H9 (cell line): Measurements from ENCODE around the gene FAM131C. TPM values are rescaled to one million over a fixed set of nuclear protein-coding genes. Genes with fewer than 3 reads are reported as not detected.

Experiments
- DNase-seq: peaks from one replicate; pipeline ENCODE4 v3.0.0-alpha.2; 2017
- H2AFZ ChIP-seq: one replicate; pipeline ENCODE4 v1.6.1; 2013; ENCODE audit warnings: mild to moderate bottlenecking, low read length, control low read depth, moderate library complexity
- H2AK5ac ChIP-seq: 2 replicates; pipeline ENCODE4 v1.6.1; 2013; ENCODE audit warnings: low read length, control low read depth, mixed read lengths; ENCODE audit not compliant: insufficient read length
- H2BK120ac ChIP-seq: one replicate; pipeline ENCODE4 v1.6.1; 2013; ENCODE audit warnings: low read depth, mild to moderate bottlenecking, low read length, control low read depth, inconsistent platforms; ENCODE audit not compliant: poor library complexity, severe bottlenecking
- H2BK12ac ChIP-seq: 2 replicates; pipeline ENCODE4 v1.6.1; 2013; ENCODE audit warnings: low read length, control low read depth, mixed read lengths, low read depth; ENCODE audit not compliant: insufficient read length
- H2BK15ac ChIP-seq: 2 replicates; pipeline ENCODE4 v1.6.1; 2013; ENCODE audit warnings: low read depth, low read length, control low read depth
- H2BK20ac ChIP-seq: one replicate; pipeline ENCODE4 v1.6.1; 2013; ENCODE audit warnings: low read depth, mild to moderate bottlenecking, low read length, control low read depth, inconsistent platforms; ENCODE audit not compliant: poor library complexity, severe bottlenecking
- H2BK5ac ChIP-seq: 2 replicates; pipeline ENCODE4 v1.6.1; 2013; ENCODE audit warnings: low read length, control low read depth, mixed read lengths; ENCODE audit not compliant: insufficient read length
- H3K14ac ChIP-seq: 2 replicates; pipeline ENCODE4 v1.6.1; 2013; ENCODE audit warnings: low read length, control low read depth; ENCODE audit not compliant: insufficient read depth
- H3K18ac ChIP-seq: 2 replicates; pipeline ENCODE4 v1.6.1; 2013; ENCODE audit warnings: low read depth, mild to moderate bottlenecking, mixed read lengths, low read length, control low read depth; ENCODE audit not compliant: insufficient read length
- H3K23ac ChIP-seq: 2 replicates; pipeline ENCODE4 v1.6.1; 2013; ENCODE audit warnings: low read length, control low read depth, mixed read lengths, low read depth; ENCODE audit not compliant: insufficient read length
- H3K23me2 ChIP-seq: 2 replicates; pipeline ENCODE4 v1.6.1; 2013; ENCODE audit warnings: low read depth, mild to moderate bottlenecking, mixed read lengths, low read length, control low read depth; ENCODE audit not compliant: insufficient read length, poor library complexity, severe bottlenecking
- H3K27ac ChIP-seq: 2 replicates; pipeline ENCODE4 v1.5.1; 2013; ENCODE audit warnings: low read length, control low read depth, mixed read lengths, low read depth; ENCODE audit not compliant: insufficient read length
- H3K27me3 ChIP-seq: 2 replicates; pipeline ENCODE4 v1.6.1; 2013; ENCODE audit warnings: low read length, control low read depth, inconsistent platforms; ENCODE audit not compliant: insufficient read depth
- H3K4ac ChIP-seq: 2 replicates; pipeline ENCODE4 v1.6.1; 2013; ENCODE audit warnings: low read depth, mild to moderate bottlenecking, control low read depth, inconsistent platforms, low read length, moderate library complexity
- H3K4me1 ChIP-seq: 2 replicates; pipeline ENCODE4 v1.6.1; 2013; ENCODE audit warnings: low read length, control low read depth, inconsistent platforms; ENCODE audit not compliant: insufficient read depth
- H3K4me2 ChIP-seq: 2 replicates; pipeline ENCODE4 v1.6.1; 2013; ENCODE audit warnings: low read length, control low read depth, mixed read lengths; ENCODE audit not compliant: insufficient read length, insufficient read depth
- H3K56ac ChIP-seq: 2 replicates; pipeline ENCODE4 v1.6.1; 2013; ENCODE audit warnings: low read depth, mild to moderate bottlenecking, mixed read lengths, low read length, control low read depth; ENCODE audit not compliant: insufficient read length
- H3K79me1 ChIP-seq: 2 replicates; pipeline ENCODE4 v1.6.1; 2013; ENCODE audit warnings: low read depth, mild to moderate bottlenecking, moderate library complexity, low read length, control low read depth, inconsistent platforms; ENCODE audit not compliant: insufficient read depth, poor library complexity, severe bottlenecking
- H3K79me2 ChIP-seq: 2 replicates; pipeline ENCODE4 v1.6.1; 2013; ENCODE audit warnings: low read length, control low read depth, inconsistent platforms; ENCODE audit not compliant: insufficient read depth
- H3K9ac ChIP-seq: 2 replicates; pipeline ENCODE4 v1.6.1; 2013; ENCODE audit warnings: low read length, control low read depth, mixed read lengths; ENCODE audit not compliant: insufficient read length; ENCODE audit errors: extremely low read depth
- H3K9me3 ChIP-seq: one replicate; pipeline ENCODE4 v1.6.1; 2013; ENCODE audit warnings: low read depth, low read length, inconsistent platforms; ENCODE audit not compliant: control insufficient read depth
- H3T11ph ChIP-seq: one replicate; pipeline ENCODE4 v1.6.1; 2013; ENCODE audit warnings: mild to moderate bottlenecking, low read length, control low read depth, inconsistent platforms
- H4K20me1 ChIP-seq: one replicate; pipeline ENCODE4 v1.6.1; 2013; ENCODE audit not compliant: control insufficient read depth, insufficient read length, insufficient read depth
- H4K5ac ChIP-seq: 2 replicates; pipeline ENCODE4 v1.6.1; 2013; ENCODE audit warnings: low read depth, mild to moderate bottlenecking, mixed read lengths, low read length, control low read depth; ENCODE audit not compliant: insufficient read length
- H4K8ac ChIP-seq: replicated peaks from 2 replicates; pipeline ENCODE4 v1.6.1; 2013; ENCODE audit warnings: low read length, control low read depth, mixed read lengths, low read depth; ENCODE audit not compliant: insufficient read length
- H4K91ac ChIP-seq: 2 replicates; pipeline ENCODE4 v1.6.1; 2013; ENCODE audit warnings: low read depth, mild to moderate bottlenecking, moderate library complexity, mixed read lengths, low read length, control low read depth; ENCODE audit not compliant: insufficient read length
- H3K27ac Mint-ChIP-seq, 3 experiments: 2 replicates in 2 of 3; 3 replicates in 1 of 3; pipeline ENCODE4 v1.8.0; 2020 to 2021; ENCODE audit warnings: mixed read lengths in 3 of 3, mild to moderate bottlenecking in 1 of 3, moderate library complexity in 1 of 3
- H3K27me3 Mint-ChIP-seq: 2 replicates; pipeline ENCODE4 v1.8.0; 2021; ENCODE audit warnings: low read depth, mild to moderate bottlenecking, moderate library complexity, mixed read lengths
- H3K36me3 Mint-ChIP-seq, 3 experiments: 2 replicates in 2 of 3; 3 replicates in 1 of 3; pipeline ENCODE4 v1.8.0; 2020 to 2021; ENCODE audit warnings: low read depth in 3 of 3, mixed read lengths in 3 of 3; ENCODE audit not compliant: insufficient read depth in 1 of 3
- H3K4me1 Mint-ChIP-seq, 2 experiments: 2 replicates each; pipeline ENCODE4 v1.8.0; 2020; ENCODE audit warnings: mixed read lengths in 2 of 2
- H3K4me3 Mint-ChIP-seq, 2 experiments: 2 replicates in 1 of 2; 3 replicates in 1 of 2; pipeline ENCODE4 v1.8.0; 2020 to 2021; ENCODE audit warnings: mild to moderate bottlenecking in 2 of 2, mixed read lengths in 2 of 2, moderate library complexity in 1 of 2
- H3K9me3 Mint-ChIP-seq, 2 experiments: 2 replicates in 1 of 2; 3 replicates in 1 of 2; pipeline ENCODE4 v1.8.0; 2020; ENCODE audit warnings: mild to moderate bottlenecking in 2 of 2, mixed read lengths in 2 of 2, moderate library complexity in 1 of 2
- WGBS: extraction: QIAGEN DNeasy Blood & Tissue Kit; methylation state at CpG from one replicate; pipeline ENCODE4 v1.1.7; 2013; ENCODE audit warnings: missing lambda C conversion rate, low lambda C conversion rate, mixed read lengths; ENCODE audit not compliant: insufficient read length; ENCODE audit errors: extremely low coverage; 5-methylcytosine and 5-hydroxymethylcytosine counted together
- total RNA-seq: library from RNA; stranded (reverse); gene quantifications from 2 replicates; pipeline ENCODE4 v1.2.1, GENCODE V29; 2021
- TF ChIP-seq, protein P1 (sequence below): fragments of 200-600 bp; sonication (generic); conservative IDR thresholded peaks from 3 replicates; pipeline ENCODE4 v1.8.0; 2021; ENCODE audit warnings: antibody characterized with exemption, mild to moderate bottlenecking

Gene FAM131C
- total RNA-seq, 1 experiment from 2014 or later: 0.61 TPM

GRCh38 chr1:16055613-16056520 lies 17.6 kb downstream of the FAM131C start:
- H3K27ac Mint-ChIP-seq: peak overlapping the region in 1 of 3 experiments; percentile 32; a peak in 2 of 7 replicates
- Histone ChIP-seq H3K18ac (no peak overlapping the region), H3K4me2 (peak overlapping the region; percentile 3)

More at GRCh38 chr1:16055613-16056520, 17.6 kb downstream of the FAM131C start:
- H2AFZ ChIP-seq: no peak overlapping the region
- no CpG with 5 or more reads among the region's 18 CpGs for WGBS
- H4K20me1 ChIP-seq: no peaks in the 10 kb centered on the region
- H3K14ac ChIP-seq: no peak overlapping the region
- Mint-ChIP-seq H3K27me3 (peaks cover 7% of the 10 kb centered on the region), H3K4me3 (peak overlapping the region in 1 of 2 experiments; percentile 62; a peak in 4 of 5 replicates), H3K36me3 (no peaks in the 10 kb centered on the region), H3K9me3 (no peaks in the 10 kb centered on the region), H3K4me1 (peaks cover 7 to 14% of the 10 kb centered on the region in 2 experiments)
- H2BK15ac ChIP-seq: no peak overlapping the region
- no peak overlapping the region for H3K56ac ChIP-seq
- H3K27me3 ChIP-seq: no peaks in the 10 kb centered on the region
- H2AK5ac ChIP-seq: no peak overlapping the region
- no peak overlapping the region for H2BK12ac ChIP-seq
- no peak overlapping the region for H3K4ac ChIP-seq
- H3K79me1 ChIP-seq: no peaks in the 10 kb centered on the region
- no peak overlapping the region for H3K9ac ChIP-seq
- H4K5ac ChIP-seq: no peak overlapping the region
- TF ChIP-seq, protein P1, sequence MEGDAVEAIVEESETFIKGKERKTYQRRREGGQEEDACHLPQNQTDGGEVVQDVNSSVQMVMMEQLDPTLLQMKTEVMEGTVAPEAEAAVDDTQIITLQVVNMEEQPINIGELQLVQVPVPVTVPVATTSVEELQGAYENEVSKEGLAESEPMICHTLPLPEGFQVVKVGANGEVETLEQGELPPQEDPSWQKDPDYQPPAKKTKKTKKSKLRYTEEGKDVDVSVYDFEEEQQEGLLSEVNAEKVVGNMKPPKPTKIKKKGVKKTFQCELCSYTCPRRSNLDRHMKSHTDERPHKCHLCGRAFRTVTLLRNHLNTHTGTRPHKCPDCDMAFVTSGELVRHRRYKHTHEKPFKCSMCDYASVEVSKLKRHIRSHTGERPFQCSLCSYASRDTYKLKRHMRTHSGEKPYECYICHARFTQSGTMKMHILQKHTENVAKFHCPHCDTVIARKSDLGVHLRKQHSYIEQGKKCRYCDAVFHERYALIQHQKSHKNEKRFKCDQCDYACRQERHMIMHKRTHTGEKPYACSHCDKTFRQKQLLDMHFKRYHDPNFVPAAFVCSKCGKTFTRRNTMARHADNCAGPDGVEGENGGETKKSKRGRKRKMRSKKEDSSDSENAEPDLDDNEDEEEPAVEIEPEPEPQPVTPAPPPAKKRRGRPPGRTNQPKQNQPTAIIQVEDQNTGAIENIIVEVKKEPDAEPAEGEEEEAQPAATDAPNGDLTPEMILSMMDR: peak; percentile 90
- H3K4me1 ChIP-seq: peaks cover 2% of the 10 kb centered on the region; the same call in 1 of the 2 replicates
- H3T11ph ChIP-seq: no peak overlapping the region
- no peaks in the 10 kb centered on the region for H3K23me2 ChIP-seq
- H2BK20ac ChIP-seq: no peak overlapping the region
- H2BK5ac ChIP-seq: no peak overlapping the region
- no peak overlapping the region for H3K23ac ChIP-seq
- no peak overlapping the region for H3K27ac ChIP-seq
- no peak overlapping the region for H4K8ac ChIP-seq
- peak; percentile 98 for DNase-seq
- no peaks in the 10 kb centered on the region for H3K9me3 ChIP-seq
- H4K91ac ChIP-seq: no peak overlapping the region
- no peaks in the 10 kb centered on the region for H3K79me2 ChIP-seq
- no peak overlapping the region for H2BK120ac ChIP-seq
